Choroid plexus epithelial cell (primary cell): Measurements from ENCODE around the gene CPEB3.
A peak's percentile ranks its signal among the peaks of the same experiment; 100 is the strongest.

ENCODE experiments used
- DNase-seq: peaks from one replicate; pipeline ENCODE4 v3.0.0-alpha.2; 2010; ENCODE audit warnings: low read depth
- H3K4me3 ChIP-seq: 2 replicates; pipeline ENCODE4 v1.5.1; 2011; ENCODE audit warnings: low read depth, mild to moderate bottlenecking, control low read depth, low read length, moderate library complexity
- TF ChIP-seq, protein P1 (sequence below): conservative IDR thresholded peaks from 2 replicates; pipeline ENCODE4 v1.5.1; 2011; ENCODE audit warnings: low read depth, mild to moderate bottlenecking, control low read depth, inconsistent platforms, low read length, moderate library complexity

Gene CPEB3

GRCh38 chr10:92187101-92187500 is 103.8 kb downstream of the CPEB3 start:
- DNase-seq: no peak
- TF ChIP-seq, protein P1, sequence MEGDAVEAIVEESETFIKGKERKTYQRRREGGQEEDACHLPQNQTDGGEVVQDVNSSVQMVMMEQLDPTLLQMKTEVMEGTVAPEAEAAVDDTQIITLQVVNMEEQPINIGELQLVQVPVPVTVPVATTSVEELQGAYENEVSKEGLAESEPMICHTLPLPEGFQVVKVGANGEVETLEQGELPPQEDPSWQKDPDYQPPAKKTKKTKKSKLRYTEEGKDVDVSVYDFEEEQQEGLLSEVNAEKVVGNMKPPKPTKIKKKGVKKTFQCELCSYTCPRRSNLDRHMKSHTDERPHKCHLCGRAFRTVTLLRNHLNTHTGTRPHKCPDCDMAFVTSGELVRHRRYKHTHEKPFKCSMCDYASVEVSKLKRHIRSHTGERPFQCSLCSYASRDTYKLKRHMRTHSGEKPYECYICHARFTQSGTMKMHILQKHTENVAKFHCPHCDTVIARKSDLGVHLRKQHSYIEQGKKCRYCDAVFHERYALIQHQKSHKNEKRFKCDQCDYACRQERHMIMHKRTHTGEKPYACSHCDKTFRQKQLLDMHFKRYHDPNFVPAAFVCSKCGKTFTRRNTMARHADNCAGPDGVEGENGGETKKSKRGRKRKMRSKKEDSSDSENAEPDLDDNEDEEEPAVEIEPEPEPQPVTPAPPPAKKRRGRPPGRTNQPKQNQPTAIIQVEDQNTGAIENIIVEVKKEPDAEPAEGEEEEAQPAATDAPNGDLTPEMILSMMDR: no peak
- no peak overlapping the region for H3K4me3 ChIP-seq

GRCh38 chr10:92184977-92185376 is 105.9 kb downstream of the CPEB3 start:
- no peak for DNase-seq
- TF ChIP-seq, protein P1: no peak
- no peak overlapping the region for H3K4me3 ChIP-seq

DNA sequence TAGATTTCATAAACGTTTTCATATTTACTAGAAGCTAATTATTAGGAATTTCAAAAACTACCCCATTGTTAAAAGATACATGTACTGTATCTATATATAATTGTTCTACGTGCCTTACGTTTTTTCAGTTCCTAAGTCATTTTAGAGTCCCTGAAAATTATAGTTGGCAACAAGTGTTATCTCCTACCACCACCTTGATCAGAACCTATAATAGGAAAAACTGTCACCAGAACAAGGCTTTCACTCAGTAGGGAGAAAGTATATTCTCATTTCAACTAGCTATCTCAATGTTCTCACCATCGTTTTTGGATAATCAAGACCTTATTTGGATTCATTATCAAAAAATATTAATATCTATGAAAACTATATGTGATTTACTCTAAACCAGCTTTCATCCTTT is 107.7 kb downstream of the CPEB3 start:
- no peak for DNase-seq
- TF ChIP-seq, protein P1: no peak
- H3K4me3 ChIP-seq: no peak overlapping the region

GRCh38 chr10:92181575-92181974 is 109.3 kb downstream of the CPEB3 start:
- peak; percentile 30 for DNase-seq

DNA sequence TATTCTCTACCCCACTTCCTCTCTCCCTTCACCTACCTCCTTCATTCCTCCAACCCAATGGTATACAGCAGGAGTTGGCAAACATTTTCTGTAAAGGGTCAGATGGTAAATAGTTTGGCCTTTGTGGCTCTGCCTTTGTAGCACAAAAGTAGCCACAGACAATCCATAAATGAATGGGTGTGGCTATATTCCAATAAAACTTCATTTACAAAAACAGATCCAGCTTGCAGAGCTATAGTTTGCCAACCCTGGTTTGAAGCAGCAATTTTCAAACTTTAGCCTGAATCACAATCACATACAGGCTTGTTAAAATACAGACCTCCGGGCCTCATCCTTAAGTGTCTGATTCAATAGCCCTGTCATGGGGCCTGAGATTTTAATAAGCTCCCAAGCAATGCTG is 110.5 kb downstream of the CPEB3 start:
- no peak overlapping the region for H3K4me3 ChIP-seq
- TF ChIP-seq, protein P1: no peak
- no peak for DNase-seq

More at GRCh38 chr10:92181575-92181974, 109.3 kb downstream of the CPEB3 start:
- TF ChIP-seq, protein P1: peak; percentile 53
- H3K4me3 ChIP-seq: no peak overlapping the region

DNA sequence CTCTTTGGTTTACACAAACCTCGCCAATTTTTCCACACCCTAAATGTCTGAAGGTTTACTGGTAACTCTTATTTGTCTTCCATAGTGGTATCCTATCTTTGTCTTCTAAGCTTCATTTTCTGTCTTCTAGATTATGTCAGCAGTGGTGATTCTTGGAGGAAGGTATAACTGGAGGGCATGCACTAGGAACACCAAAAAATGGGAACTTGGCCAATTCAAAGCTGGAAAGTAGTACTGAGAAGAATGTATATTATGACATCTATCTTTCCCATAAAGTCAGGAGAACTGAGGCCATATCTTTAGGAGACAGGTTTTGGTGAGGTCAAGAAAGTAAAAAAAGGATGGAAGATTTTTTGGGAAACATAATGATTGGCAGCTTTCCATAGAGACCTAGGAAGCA is 113.3 kb downstream of the CPEB3 start:
- H3K4me3 ChIP-seq: no peak overlapping the region
- DNase-seq: peak; percentile 23
- TF ChIP-seq, protein P1: no peak

DNA sequence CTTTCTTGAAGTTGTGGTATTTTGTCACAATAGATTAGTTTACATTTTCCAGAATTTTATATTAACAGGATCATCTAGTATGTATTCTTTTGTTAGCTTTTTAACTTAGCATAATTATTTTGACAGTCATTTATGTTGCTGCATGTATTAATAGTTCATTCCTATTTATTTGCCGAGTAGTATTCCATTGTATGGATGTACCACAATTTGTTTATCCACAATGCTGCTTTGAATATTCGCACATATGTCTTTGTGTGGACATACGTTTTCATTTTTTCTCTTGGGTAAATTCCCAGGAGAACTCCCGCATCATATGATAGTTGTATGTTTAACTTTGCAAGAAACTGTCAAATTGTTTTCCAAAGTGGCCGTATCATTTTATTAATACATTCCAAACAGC is 115.7 kb downstream of the CPEB3 start:
- no peak overlapping the region for H3K4me3 ChIP-seq
- DNase-seq: no peak
- TF ChIP-seq, protein P1: no peak
